Activated T-helper 9 cell treated with anti-CD3 and anti-CD28 coated beads, Interleukin-2, amount 50 U/mL, for 16 hours (primary cell): ENCODE measurements around the gene FAM107A.

Source experiments
- DNase-seq: peaks from one replicate; pipeline ENCODE4 v3.0.0-alpha.2; 2020; ENCODE audit warnings: low read depth

The FAM107A gene

GRCh38 chr3:58566398-58567250, 10.6 kb downstream of the FAM107A start:
- no peak for DNase-seq

GRCh38 chr3:58565621-58566397, 11.4 kb downstream of the FAM107A start:
- no peak for DNase-seq

- DNase-seq: no peak
These were observed 12.6 kb downstream of the FAM107A start for GRCh38 chr3:58564456-58565160.

GRCh38 chr3:58564054-58564453, 13.1 kb downstream of the FAM107A start:
- DNase-seq: no peak

GRCh38 chr3:58563386-58564035, 13.7 kb downstream of the FAM107A start:
- DNase-seq: no peak

- DNase-seq: no peak
These were observed 14.7 kb downstream of the FAM107A start for GRCh38 chr3:58562498-58562897.

GRCh38 chr3:58560771-58561311, 16.4 kb downstream of the FAM107A start:
- no peak for DNase-seq

- no peak for DNase-seq
These were observed 17.6 kb downstream of the FAM107A start for GRCh38 chr3:58559586-58559985.

GRCh38 chr3:58557491-58557890, 19.7 kb downstream of the FAM107A start:
- DNase-seq: no peak

GRCh38 chr3:58556761-58557221, 20.4 kb downstream of the FAM107A start:
- no peak for DNase-seq

GRCh38 chr3:58556001-58556400, 21.2 kb downstream of the FAM107A start:
- no peak for DNase-seq

- no peak for DNase-seq
These were observed 22.0 kb downstream of the FAM107A start for GRCh38 chr3:58555203-58555602.

GRCh38 chr3:58553003-58553402, 24.2 kb downstream of the FAM107A start:
- no peak for DNase-seq

- DNase-seq: no peak
These were observed 25.5 kb downstream of the FAM107A start for GRCh38 chr3:58551636-58552180.

- DNase-seq: no peak
These were observed 32.6 kb downstream of the FAM107A start for GRCh38 chr3:58544541-58544940.

GRCh38 chr3:58540176-58540858, 36.9 kb downstream of the FAM107A start:
- no peak for DNase-seq

- no peak for DNase-seq
These were observed 37.6 kb downstream of the FAM107A start for GRCh38 chr3:58539626-58540025.

- no peak for DNase-seq
These were observed 39.5 kb downstream of the FAM107A start for GRCh38 chr3:58537412-58538301.

- no peak for DNase-seq
These were observed 40.4 kb downstream of the FAM107A start, which contains the start of gene ACOX2 for GRCh38 chr3:58536501-58537411. Gene ACOX2 (minus strand): TSS chr3:58537190. CDS start chr3:58535106, 2,084 bp downstream.
